ENCODE results near the gene PTCH2. TPM values are rescaled to one million over a fixed set of nuclear protein-coding genes. Genes with fewer than 3 reads are reported as not detected.

PTCH2 gene, protein sequence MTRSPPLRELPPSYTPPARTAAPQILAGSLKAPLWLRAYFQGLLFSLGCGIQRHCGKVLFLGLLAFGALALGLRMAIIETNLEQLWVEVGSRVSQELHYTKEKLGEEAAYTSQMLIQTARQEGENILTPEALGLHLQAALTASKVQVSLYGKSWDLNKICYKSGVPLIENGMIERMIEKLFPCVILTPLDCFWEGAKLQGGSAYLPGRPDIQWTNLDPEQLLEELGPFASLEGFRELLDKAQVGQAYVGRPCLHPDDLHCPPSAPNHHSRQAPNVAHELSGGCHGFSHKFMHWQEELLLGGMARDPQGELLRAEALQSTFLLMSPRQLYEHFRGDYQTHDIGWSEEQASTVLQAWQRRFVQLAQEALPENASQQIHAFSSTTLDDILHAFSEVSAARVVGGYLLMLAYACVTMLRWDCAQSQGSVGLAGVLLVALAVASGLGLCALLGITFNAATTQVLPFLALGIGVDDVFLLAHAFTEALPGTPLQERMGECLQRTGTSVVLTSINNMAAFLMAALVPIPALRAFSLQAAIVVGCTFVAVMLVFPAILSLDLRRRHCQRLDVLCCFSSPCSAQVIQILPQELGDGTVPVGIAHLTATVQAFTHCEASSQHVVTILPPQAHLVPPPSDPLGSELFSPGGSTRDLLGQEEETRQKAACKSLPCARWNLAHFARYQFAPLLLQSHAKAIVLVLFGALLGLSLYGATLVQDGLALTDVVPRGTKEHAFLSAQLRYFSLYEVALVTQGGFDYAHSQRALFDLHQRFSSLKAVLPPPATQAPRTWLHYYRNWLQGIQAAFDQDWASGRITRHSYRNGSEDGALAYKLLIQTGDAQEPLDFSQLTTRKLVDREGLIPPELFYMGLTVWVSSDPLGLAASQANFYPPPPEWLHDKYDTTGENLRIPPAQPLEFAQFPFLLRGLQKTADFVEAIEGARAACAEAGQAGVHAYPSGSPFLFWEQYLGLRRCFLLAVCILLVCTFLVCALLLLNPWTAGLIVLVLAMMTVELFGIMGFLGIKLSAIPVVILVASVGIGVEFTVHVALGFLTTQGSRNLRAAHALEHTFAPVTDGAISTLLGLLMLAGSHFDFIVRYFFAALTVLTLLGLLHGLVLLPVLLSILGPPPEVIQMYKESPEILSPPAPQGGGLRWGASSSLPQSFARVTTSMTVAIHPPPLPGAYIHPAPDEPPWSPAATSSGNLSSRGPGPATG
- total RNA-seq (0.53 and 0.66 TPM in 2 replicates), polyA plus RNA-seq (0.65 and 0.97 TPM in 2 replicates)

DNA sequence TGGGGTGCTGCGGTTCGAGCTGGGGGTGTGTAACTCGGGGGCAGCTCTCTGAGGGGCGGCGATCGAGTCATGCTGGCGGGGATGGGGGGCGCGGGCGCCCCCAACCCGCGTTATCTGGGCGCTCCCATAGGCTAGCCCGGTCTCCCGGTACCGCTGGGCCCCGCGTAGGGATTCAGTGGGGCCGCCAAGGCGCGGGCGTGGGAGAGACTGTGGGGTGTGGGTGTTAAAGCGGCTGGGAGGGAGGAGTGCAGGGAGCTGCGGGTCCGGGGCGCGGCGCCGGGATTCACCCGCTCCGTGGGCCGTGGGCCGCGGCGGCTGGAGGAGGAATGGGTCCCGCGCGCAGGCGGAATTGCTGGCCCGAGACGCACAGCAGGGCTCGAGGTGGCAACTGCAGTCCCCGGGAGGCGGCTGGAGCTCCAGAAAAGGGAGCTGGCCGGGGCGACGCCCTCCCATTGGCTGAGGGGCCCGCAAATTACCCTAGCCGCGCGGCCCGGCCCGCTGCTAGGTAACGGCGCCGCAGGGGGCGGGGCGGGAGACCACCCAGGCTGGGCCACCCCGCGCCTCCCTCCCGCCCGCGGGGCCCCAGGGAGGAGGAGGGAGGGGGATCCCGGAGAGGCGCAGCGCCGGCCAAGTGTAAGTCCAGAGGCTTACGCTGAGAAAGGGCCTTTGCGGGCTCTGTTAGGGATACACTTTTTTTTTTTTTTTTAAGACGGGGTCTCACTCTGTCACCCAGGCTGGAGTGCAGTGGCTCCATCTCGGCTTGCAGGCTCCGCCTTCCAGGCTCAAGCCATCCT, at the start of gene PTCH2:
PTCH2 (minus strand) TSS at position 392 of the 794 bp plus-strand sequence; CDS start at position 71, 321 bp downstream.
- no peak within 1 kb of the TSS for H3K27ac ChIP-seq
- no peaks in the 10 kb centered on the region for H3K9me3 ChIP-seq (ENCODE audit: low read depth)
- peak within 1 kb of the TSS; percentile 54 for H3K4me3 ChIP-seq
- H3K36me3 ChIP-seq: no peaks in the 10 kb centered on the region
- no peak for TF ChIP-seq CTCF (IDR thresholded peaks at IDR 0.05; ENCODE audit: low read depth, low read length)
- DNase-seq (ENCODE audit: low read depth in 1 of 2, low spot score in 1 of 2): peak; percentile 88 to 96
- no peaks in the 10 kb centered on the region for H3K4me1 ChIP-seq (ENCODE audit: low read depth)
- no peaks in the 10 kb centered on the region for H3K27me3 ChIP-seq

DNA sequence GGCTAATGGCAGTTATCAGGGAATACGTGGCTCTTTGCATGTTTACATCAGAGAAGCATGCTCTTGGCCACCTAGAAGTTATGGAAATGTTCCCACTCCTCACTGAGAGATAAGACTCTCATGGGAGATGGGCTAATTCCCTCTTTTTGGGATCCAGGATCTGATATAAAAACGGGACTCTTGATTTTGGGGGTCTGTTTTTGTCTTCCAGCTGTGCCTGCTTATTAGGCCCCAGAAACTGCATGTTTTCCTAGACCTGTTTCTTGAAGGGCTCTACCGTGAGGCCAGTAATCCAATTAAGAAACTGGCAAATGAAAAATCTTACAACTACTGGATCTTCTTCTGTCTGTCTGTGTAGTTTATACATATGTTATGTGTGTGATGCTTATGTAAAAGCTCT, 47.0 kb upstream of the PTCH2 start:
- no peak overlapping the region for H3K4me3 ChIP-seq
- no peak for TF ChIP-seq CTCF (IDR thresholded peaks at IDR 0.05; ENCODE audit: low read depth, low read length)
- H3K36me3 ChIP-seq: no peaks in the 10 kb centered on the region
- H3K27ac ChIP-seq: no peak overlapping the region
- no peaks in the 10 kb centered on the region for H3K27me3 ChIP-seq
- peak; percentile 5 to 9 for DNase-seq (ENCODE audit: low read depth in 1 of 2, low spot score in 1 of 2)
- H3K9me3 ChIP-seq (ENCODE audit: low read depth): no peaks in the 10 kb centered on the region
- H3K4me1 ChIP-seq (ENCODE audit: low read depth): no peaks in the 10 kb centered on the region

GRCh38 chr1:44885406-44885805, 42.4 kb upstream of the PTCH2 start:
- Histone ChIP-seq H3K4me3 (no peak overlapping the region), H3K27me3 (no peaks in the 10 kb centered on the region), H3K9me3 (ENCODE audit: low read depth) (no peaks in the 10 kb centered on the region), H3K27ac (no peak overlapping the region), H3K36me3 (no peaks in the 10 kb centered on the region), H3K4me1 (ENCODE audit: low read depth) (no peaks in the 10 kb centered on the region)
- TF ChIP-seq CTCF (IDR thresholded peaks at IDR 0.05; ENCODE audit: low read depth, low read length): no peak
- DNase-seq (ENCODE audit: low read depth in 1 of 2, low spot score in 1 of 2): no peak

GRCh38 chr1:44884746-44885145, 41.7 kb upstream of the PTCH2 start:
- Histone ChIP-seq H3K4me1 (ENCODE audit: low read depth) (no peaks in the 10 kb centered on the region), H3K27me3 (no peaks in the 10 kb centered on the region), H3K4me3 (no peak overlapping the region), H3K36me3 (no peaks in the 10 kb centered on the region), H3K9me3 (ENCODE audit: low read depth) (no peaks in the 10 kb centered on the region), H3K27ac (no peak overlapping the region)
- no peak for TF ChIP-seq CTCF (IDR thresholded peaks at IDR 0.05; ENCODE audit: low read depth, low read length)
- DNase-seq (ENCODE audit: low read depth in 1 of 2, low spot score in 1 of 2): no peak

Data from cardiac muscle cell (in vitro differentiated cells and primary cell).